Measurements from ENCODE around the gene SLC8A1. TPM values are rescaled to one million over a fixed set of nuclear protein-coding genes. Genes with fewer than 3 reads are reported as not detected.
A peak's percentile ranks its signal among the peaks of the same experiment; 100 is the strongest.

Gene SLC8A1
- total and polyA plus RNA-seq, 8 donors, result 0.31 to 105 (median 14.0) TPM

DNA sequence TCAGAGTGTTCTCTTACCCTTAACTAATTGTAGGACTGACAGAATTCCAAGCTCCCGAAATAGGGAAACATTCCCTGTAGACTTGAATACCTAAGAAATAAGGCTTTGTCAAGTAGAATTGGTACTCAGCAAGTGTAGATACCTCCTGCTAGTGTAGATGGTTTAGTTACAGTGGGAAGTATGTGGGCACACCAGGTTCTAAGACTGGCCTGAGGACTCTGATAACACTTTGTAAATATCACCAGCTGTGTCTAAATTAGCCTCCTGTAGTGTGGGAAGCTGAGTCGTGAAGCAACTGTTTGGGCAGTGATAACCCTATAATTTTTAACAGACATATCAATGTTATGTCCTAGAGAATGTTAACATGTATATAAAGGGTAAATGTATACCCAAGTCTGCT is 304.5 kb downstream of the SLC8A1 start:
- H3K4me3 ChIP-seq, result no peak overlapping the region
- WGBS, 5 donors, result 37 to 60% (median 44%) methylated on average over 2 of the region's 2 CpGs
- no peaks in the 10 kb centered on the region for H3K27me3 ChIP-seq
- no peak for DNase-seq
- H3K27ac ChIP-seq, result no peak overlapping the region
- intact Hi-C loops (cut with DNase I; ENCODE audit: low total_unique reads), result no loop called here
- H3K4me1 ChIP-seq, result no peaks in the 10 kb centered on the region
- H3K36me3 ChIP-seq, result no peaks in the 10 kb centered on the region
- H3K9me3 ChIP-seq, result no peaks in the 10 kb centered on the region
- TF ChIP-seq POLR2AphosphoS5 (IDR thresholded peaks at IDR 0.05), result no peak
- TF ChIP-seq, protein P1, sequence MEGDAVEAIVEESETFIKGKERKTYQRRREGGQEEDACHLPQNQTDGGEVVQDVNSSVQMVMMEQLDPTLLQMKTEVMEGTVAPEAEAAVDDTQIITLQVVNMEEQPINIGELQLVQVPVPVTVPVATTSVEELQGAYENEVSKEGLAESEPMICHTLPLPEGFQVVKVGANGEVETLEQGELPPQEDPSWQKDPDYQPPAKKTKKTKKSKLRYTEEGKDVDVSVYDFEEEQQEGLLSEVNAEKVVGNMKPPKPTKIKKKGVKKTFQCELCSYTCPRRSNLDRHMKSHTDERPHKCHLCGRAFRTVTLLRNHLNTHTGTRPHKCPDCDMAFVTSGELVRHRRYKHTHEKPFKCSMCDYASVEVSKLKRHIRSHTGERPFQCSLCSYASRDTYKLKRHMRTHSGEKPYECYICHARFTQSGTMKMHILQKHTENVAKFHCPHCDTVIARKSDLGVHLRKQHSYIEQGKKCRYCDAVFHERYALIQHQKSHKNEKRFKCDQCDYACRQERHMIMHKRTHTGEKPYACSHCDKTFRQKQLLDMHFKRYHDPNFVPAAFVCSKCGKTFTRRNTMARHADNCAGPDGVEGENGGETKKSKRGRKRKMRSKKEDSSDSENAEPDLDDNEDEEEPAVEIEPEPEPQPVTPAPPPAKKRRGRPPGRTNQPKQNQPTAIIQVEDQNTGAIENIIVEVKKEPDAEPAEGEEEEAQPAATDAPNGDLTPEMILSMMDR (IDR thresholded peaks at IDR 0.05), result no peak
- TF ChIP-seq EP300 (IDR thresholded peaks at IDR 0.05), result no peak
- no peak for TF ChIP-seq POLR2A (IDR thresholded peaks at IDR 0.05)

DNA sequence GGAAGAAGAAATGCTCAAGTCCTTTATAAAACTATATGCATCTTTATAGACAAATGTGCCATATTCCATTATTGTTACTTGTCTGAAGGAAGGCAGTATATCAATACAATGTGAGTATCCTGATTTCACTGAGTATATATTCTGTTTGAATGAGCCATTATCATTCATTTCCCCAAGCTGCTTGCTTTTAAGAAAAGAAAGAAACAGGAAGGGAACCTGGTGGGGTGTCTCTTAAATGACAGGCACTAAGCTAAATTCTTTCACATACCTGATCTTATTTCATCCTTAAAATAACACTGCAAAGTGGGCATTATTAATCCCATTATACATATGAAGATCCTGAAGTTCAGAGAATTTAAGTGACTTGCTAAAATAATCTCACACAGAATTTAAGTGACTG is 307.9 kb downstream of the SLC8A1 start:
- intact Hi-C loops (cut with DNase I; ENCODE audit: low total_unique reads), result no loop called here
- no peaks in the 10 kb centered on the region for H3K4me1 ChIP-seq
- H3K36me3 ChIP-seq, result peaks cover 0 to 5% (median 2%) of the 10 kb centered on the region in 4 donors
- H3K27ac ChIP-seq, result no peak overlapping the region
- no peaks in the 10 kb centered on the region for H3K27me3 ChIP-seq
- no peak for DNase-seq
- TF ChIP-seq, protein P1 (IDR thresholded peaks at IDR 0.05), result no peak
- TF ChIP-seq EP300 (IDR thresholded peaks at IDR 0.05) (no peak), POLR2A (IDR thresholded peaks at IDR 0.05) (no peak), POLR2AphosphoS5 (IDR thresholded peaks at IDR 0.05) (no peak)
- no peak overlapping the region for H3K4me3 ChIP-seq
- no peaks in the 10 kb centered on the region for H3K9me3 ChIP-seq

DNA sequence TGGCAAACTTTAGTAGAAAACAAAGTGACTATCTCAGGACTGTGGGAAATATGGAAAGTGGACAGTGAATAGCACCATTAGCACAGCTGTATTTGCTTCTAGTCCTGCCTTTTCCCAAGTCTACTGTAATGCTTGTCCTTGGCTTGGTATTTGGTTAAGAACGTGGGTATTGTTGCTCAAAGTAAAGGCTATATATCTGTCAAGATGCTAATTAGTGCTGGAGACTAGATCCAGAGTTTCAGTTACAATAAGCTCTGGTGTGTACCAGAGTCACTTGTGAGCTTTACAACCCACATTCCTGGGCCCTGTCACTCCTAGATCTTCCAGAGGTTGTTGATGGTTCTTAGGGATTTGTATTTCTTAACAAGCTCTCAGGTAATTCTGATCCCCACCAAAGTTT is 313.6 kb downstream of the SLC8A1 start:
- peaks cover 0 to 6% (median 3%) of the 10 kb centered on the region in 4 donors for H3K36me3 ChIP-seq
- H3K4me1 ChIP-seq, result no peaks in the 10 kb centered on the region
- H3K27me3 ChIP-seq, result no peaks in the 10 kb centered on the region
- intact Hi-C loops (cut with DNase I; ENCODE audit: low total_unique reads), result no loop called here
- H3K27ac ChIP-seq, result no peak overlapping the region
- no peak for TF ChIP-seq POLR2AphosphoS5 (IDR thresholded peaks at IDR 0.05)
- H3K9me3 ChIP-seq, result no peaks in the 10 kb centered on the region
- no peak overlapping the region for H3K4me3 ChIP-seq
- no peak for DNase-seq
- WGBS, 5 donors, result 67 to 82% (median 76%) methylated on average over 1 of the region's 1 CpG

DNA sequence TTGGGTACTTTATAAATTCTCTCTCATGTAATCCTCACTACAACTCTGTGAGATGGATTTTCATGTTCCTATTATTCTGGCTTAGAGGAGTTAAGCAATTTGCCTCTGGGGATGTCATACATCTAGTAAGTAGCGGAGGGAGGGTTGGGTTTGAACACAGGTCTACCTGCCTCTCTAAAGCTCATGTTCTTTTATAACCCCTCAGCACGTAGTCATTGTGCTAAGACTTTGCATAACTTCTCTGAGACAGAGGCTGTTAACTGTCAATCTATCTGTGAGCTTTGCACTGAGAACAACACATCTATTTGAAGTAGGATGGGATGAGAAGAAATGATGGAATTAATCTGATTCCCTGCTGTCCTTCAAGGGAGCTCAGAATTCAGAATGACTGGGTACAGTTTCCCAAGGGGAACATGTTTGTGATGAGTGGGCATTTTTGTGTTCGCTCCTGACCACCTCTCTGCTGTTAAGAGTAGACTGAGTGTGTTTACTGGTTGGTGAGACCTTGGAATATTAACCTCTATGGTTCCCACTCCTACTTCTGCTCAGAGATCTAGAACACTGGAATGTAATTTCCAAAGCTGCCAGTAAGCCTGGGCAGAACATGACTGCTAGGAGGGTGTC is 320.7 kb downstream of the SLC8A1 start:
- H3K4me1 ChIP-seq, result peaks cover 0 to 24% (median 9%) of the 10 kb centered on the region in 4 donors
- H3K27ac ChIP-seq, result no peak overlapping the region
- H3K4me3 ChIP-seq, result no peak overlapping the region
- H3K9me3 ChIP-seq, result no peaks in the 10 kb centered on the region
- H3K36me3 ChIP-seq, result no peaks in the 10 kb centered on the region
- intact Hi-C loops (cut with DNase I; ENCODE audit: low total_unique reads), result no loop called here
- H3K27me3 ChIP-seq, result no peaks in the 10 kb centered on the region
- no peak for DNase-seq
- TF ChIP-seq POLR2AphosphoS5 (IDR thresholded peaks at IDR 0.05) (no peak), POLR2A (IDR thresholded peaks at IDR 0.05) (no peak), EP300 (IDR thresholded peaks at IDR 0.05) (no peak)
- TF ChIP-seq, protein P1 (IDR thresholded peaks at IDR 0.05), result no peak
- 62 to 87% (median 82%) methylated on average over 3 of the region's 3 CpGs for WGBS, 5 donors

- TF ChIP-seq EP300 (IDR thresholded peaks at IDR 0.05), result no peak
- TF ChIP-seq POLR2AphosphoS5 (IDR thresholded peaks at IDR 0.05), result no peak
- TF ChIP-seq, protein P1 (IDR thresholded peaks at IDR 0.05), result no peak
- no peak for TF ChIP-seq POLR2A (IDR thresholded peaks at IDR 0.05)
- WGBS, 5 donors, result 15 to 34% (median 21%) methylated on average over 4 of the region's 4 CpGs
- Histone ChIP-seq H3K4me3 (no peak overlapping the region), H3K9me3 (no peaks in the 10 kb centered on the region), H3K27ac (peak overlapping the region in 1 of 5 donors; percentile 28), H3K4me1 (peaks cover 0 to 24% (median 9%) of the 10 kb centered on the region in 4 donors), H3K27me3 (no peaks in the 10 kb centered on the region), H3K36me3 (no peaks in the 10 kb centered on the region)
- intact Hi-C loops (cut with DNase I; ENCODE audit: low total_unique reads), result no loop called here
- peak; percentile 26 to 72 for DNase-seq
These were observed 321.5 kb downstream of the SLC8A1 start for GRCh38 chr2:40130251-40130994.
